Tibial nerve (tissue), 4 donors: ENCODE data around the gene KRT75.

Experiments
- CTCF ChIP-seq, 5 experiments: fragments of 200-600 bp in 3 of 5; fragments of 450-650 bp in 2 of 5; sonication (generic) in 3 of 5; IDR thresholded peaks; one replicate each; pipeline ENCODE4 v1.5.1; 2016 to 2019; ENCODE audit warnings: antibody characterized with exemption in 5 of 5, mild to moderate bottlenecking in 3 of 5, moderate library complexity in 2 of 5
- EP300 ChIP-seq, 2 donors: sonication (generic); formaldehyde crosslinking; IDR thresholded peaks; one replicate each; pipeline ENCODE4 v1.6.1; 2017; ENCODE audit warnings: antibody characterized with exemption in 2 of 2, mild to moderate bottlenecking in 1 of 2

GRCh38 chr12:52402377-52402776 lies 31.8 kb downstream of the KRT75 start:
- no peak for TF ChIP-seq CTCF (IDR thresholded peaks at IDR 0.05)
- TF ChIP-seq EP300 (IDR thresholded peaks at IDR 0.05): no peak
